ENCODE measurements around the gene ITIH3. TPM values are rescaled to one million over a fixed set of nuclear protein-coding genes. Genes with fewer than 3 reads are reported as not detected.

Gene ITIH3, protein sequence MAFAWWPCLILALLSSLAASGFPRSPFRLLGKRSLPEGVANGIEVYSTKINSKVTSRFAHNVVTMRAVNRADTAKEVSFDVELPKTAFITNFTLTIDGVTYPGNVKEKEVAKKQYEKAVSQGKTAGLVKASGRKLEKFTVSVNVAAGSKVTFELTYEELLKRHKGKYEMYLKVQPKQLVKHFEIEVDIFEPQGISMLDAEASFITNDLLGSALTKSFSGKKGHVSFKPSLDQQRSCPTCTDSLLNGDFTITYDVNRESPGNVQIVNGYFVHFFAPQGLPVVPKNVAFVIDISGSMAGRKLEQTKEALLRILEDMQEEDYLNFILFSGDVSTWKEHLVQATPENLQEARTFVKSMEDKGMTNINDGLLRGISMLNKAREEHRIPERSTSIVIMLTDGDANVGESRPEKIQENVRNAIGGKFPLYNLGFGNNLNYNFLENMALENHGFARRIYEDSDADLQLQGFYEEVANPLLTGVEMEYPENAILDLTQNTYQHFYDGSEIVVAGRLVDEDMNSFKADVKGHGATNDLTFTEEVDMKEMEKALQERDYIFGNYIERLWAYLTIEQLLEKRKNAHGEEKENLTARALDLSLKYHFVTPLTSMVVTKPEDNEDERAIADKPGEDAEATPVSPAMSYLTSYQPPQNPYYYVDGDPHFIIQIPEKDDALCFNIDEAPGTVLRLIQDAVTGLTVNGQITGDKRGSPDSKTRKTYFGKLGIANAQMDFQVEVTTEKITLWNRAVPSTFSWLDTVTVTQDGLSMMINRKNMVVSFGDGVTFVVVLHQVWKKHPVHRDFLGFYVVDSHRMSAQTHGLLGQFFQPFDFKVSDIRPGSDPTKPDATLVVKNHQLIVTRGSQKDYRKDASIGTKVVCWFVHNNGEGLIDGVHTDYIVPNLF
- total RNA-seq (not detected), total RNA-seq (0 to 0.34 (median 0) reads per million in 172 experiments)
- polyA plus RNA-seq (2013, experiment 1 of 2): 0.75 TPM
- 0.73 TPM for polyA plus RNA-seq (2013, experiment 2 of 2)

DNA sequence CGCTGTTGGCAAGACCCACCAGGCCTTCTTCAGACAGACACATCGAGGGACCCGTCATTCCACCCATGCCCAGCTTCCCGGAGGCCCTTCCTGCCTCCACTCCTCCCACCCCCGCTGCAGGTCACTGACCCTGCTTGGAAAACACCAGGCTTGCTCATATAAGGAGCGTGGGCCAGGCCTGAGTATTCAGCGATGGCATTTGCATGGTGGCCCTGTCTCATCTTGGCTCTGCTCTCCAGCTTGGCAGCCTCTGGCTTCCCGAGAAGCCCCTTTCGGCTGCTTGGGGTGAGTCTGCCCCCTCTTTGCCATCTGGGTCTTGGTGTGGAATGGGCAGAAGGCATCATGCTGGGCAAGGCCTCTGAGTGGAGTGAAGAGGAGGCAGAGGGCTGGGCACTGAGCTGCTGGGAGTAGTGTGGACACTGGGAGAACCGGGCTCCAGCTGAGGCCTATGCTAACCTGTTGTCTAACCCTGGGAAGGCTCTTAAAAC lies at the start of gene ITIH3:
TSS of gene ITIH3 (plus strand) at position 185 of the 488 bp plus-strand sequence. CDS start at position 193, 8 bp downstream.
- intact Hi-C loops (cut with DNase I, micrococcal nuclease): no loop called here
- no peaks in the 10 kb centered on the region for H3K36me3 ChIP-seq (ENCODE audit: insufficient read depth, low read length)
- H3K4me1 Mint-ChIP-seq (ENCODE audit: low read depth): no peaks in the 10 kb centered on the region
- H3K27ac Mint-ChIP-seq: no peak within 1 kb of the TSS
- ChIA-PET POLR2A (no interaction called here), CTCF (no interaction called here)
- no peaks in the 10 kb centered on the region for H3K9me3 ChIP-seq (ENCODE audit: control insufficient read depth in 1 of 2, insufficient read depth in 1 of 2, low read length in 2 of 2)
- H3K4me3 Mint-ChIP-seq: no peak within 1 kb of the TSS
- DNase-seq (no peak), ATAC-seq (ENCODE audit: poor library complexity) (no peak)
- H3K36me3 Mint-ChIP-seq (ENCODE audit: low read depth): no peaks in the 10 kb centered on the region
- no peaks in the 10 kb centered on the region for H3K27me3 Mint-ChIP-seq
- TF ChIP-seq, protein P1, sequence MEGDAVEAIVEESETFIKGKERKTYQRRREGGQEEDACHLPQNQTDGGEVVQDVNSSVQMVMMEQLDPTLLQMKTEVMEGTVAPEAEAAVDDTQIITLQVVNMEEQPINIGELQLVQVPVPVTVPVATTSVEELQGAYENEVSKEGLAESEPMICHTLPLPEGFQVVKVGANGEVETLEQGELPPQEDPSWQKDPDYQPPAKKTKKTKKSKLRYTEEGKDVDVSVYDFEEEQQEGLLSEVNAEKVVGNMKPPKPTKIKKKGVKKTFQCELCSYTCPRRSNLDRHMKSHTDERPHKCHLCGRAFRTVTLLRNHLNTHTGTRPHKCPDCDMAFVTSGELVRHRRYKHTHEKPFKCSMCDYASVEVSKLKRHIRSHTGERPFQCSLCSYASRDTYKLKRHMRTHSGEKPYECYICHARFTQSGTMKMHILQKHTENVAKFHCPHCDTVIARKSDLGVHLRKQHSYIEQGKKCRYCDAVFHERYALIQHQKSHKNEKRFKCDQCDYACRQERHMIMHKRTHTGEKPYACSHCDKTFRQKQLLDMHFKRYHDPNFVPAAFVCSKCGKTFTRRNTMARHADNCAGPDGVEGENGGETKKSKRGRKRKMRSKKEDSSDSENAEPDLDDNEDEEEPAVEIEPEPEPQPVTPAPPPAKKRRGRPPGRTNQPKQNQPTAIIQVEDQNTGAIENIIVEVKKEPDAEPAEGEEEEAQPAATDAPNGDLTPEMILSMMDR (IDR thresholded peaks at IDR 0.05): no peak
- no peaks in the 10 kb centered on the region for H3K9me3 Mint-ChIP-seq
- no peaks in the 10 kb centered on the region for H3K27me3 ChIP-seq (ENCODE audit: control insufficient read depth in 1 of 2, insufficient read depth in 2 of 2, low read length in 2 of 2)
- no peaks in the 10 kb centered on the region for H3K4me1 ChIP-seq (ENCODE audit: insufficient read depth, low read length)
- H3K27ac ChIP-seq (ENCODE audit: low read depth in 1 of 2, low read length in 2 of 2): no peak within 1 kb of the TSS
- H3K4me3 ChIP-seq (ENCODE audit: low read length): no peak within 1 kb of the TSS

DNA sequence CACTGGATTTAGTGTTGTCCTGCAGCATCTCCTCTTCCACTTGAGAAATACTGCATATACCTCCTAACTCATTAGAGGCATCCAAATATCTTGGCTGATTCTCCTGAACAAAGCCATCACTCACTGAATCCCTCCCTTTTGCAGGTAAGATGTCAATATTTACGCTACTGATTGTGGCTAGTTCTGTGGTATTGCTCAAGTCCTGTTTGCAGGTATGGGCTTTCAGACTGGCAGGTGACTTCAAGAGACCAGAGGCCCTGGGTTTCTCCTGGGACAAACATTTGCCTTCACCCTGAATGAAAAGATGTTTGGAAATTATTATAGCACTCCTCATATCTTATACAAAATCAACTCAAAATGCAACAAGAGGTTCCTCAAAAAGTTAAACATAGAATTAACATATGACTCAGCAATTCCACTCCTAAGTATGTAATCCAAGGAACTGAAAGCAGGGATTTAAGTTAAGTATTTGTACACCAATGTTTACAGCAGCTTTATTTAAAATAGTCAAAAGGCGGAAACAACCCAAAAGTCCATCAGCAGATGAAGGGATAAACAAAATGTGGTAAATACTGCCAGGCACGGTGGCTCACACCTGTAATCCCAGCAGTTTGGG lies 42.4 kb upstream of the ITIH3 start:
- Histone ChIP-seq H3K27me3 (ENCODE audit: control insufficient read depth in 1 of 2, insufficient read depth in 2 of 2, low read length in 2 of 2) (no peaks in the 10 kb centered on the region), H3K9me3 (ENCODE audit: control insufficient read depth in 1 of 2, insufficient read depth in 1 of 2, low read length in 2 of 2) (no peaks in the 10 kb centered on the region), H3K4me1 (ENCODE audit: insufficient read depth, low read length) (no peaks in the 10 kb centered on the region), H3K4me3 (ENCODE audit: low read length) (no peak overlapping the region), H3K27ac (ENCODE audit: low read depth in 1 of 2, low read length in 2 of 2) (no peak overlapping the region), H3K36me3 (ENCODE audit: insufficient read depth, low read length) (peaks cover 48% of the 10 kb centered on the region)
- no peak overlapping the region for H3K4me3 Mint-ChIP-seq
- H3K9me3 Mint-ChIP-seq: no peaks in the 10 kb centered on the region
- H3K36me3 Mint-ChIP-seq (ENCODE audit: low read depth): peaks cover 75% of the 10 kb centered on the region
- ATAC-seq (ENCODE audit: poor library complexity) (no peak), DNase-seq (no peak)
- H3K27me3 Mint-ChIP-seq: no peaks in the 10 kb centered on the region
- no peaks in the 10 kb centered on the region for H3K4me1 Mint-ChIP-seq (ENCODE audit: low read depth)
- TF ChIP-seq, protein P1 (IDR thresholded peaks at IDR 0.05): no peak
- intact Hi-C loops (cut with DNase I, micrococcal nuclease): no loop called here
- H3K27ac Mint-ChIP-seq: no peak overlapping the region
- POLR2A ChIA-PET: no interaction called here
- CTCF ChIA-PET: no interaction called here

DNA sequence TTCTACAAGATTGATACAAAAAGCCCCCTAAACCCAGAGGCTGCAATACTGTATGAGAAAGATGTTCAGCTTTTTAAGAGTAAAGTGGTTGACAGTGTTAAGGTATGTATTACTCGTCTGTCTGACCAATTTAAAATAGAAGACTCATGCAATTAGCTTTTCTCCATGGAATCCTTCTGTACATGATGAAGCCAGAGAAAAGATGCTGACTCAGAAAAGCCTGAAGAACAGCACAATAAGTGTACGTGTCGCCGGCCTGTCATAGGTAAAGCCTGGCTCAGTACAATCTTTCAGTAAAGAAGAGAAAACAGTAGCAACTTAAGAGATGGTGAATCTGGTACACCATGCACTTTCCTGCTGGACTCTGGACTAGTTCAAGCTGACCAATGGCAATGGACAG lies 40.2 kb upstream of the ITIH3 start:
- DNase-seq (no peak), ATAC-seq (ENCODE audit: poor library complexity) (no peak)
- no peaks in the 10 kb centered on the region for H3K4me1 Mint-ChIP-seq (ENCODE audit: low read depth)
- Histone ChIP-seq H3K4me1 (ENCODE audit: insufficient read depth, low read length) (no peaks in the 10 kb centered on the region), H3K36me3 (ENCODE audit: insufficient read depth, low read length) (peaks cover 50% of the 10 kb centered on the region), H3K27me3 (ENCODE audit: control insufficient read depth in 1 of 2, insufficient read depth in 2 of 2, low read length in 2 of 2) (no peaks in the 10 kb centered on the region), H3K9me3 (ENCODE audit: control insufficient read depth in 1 of 2, insufficient read depth in 1 of 2, low read length in 2 of 2) (no peaks in the 10 kb centered on the region), H3K27ac (ENCODE audit: low read depth in 1 of 2, low read length in 2 of 2) (no peak overlapping the region), H3K4me3 (ENCODE audit: low read length) (no peak overlapping the region)
- H3K27ac Mint-ChIP-seq: no peak overlapping the region
- intact Hi-C loops (cut with DNase I, micrococcal nuclease): no loop called here
- no peak overlapping the region for H3K4me3 Mint-ChIP-seq
- H3K36me3 Mint-ChIP-seq (ENCODE audit: low read depth): peaks cover 80% of the 10 kb centered on the region
- H3K27me3 Mint-ChIP-seq: no peaks in the 10 kb centered on the region
- ChIA-PET POLR2A (no interaction called here), CTCF (no interaction called here)
- TF ChIP-seq, protein P1 (IDR thresholded peaks at IDR 0.05): no peak
- H3K9me3 Mint-ChIP-seq: no peaks in the 10 kb centered on the region
